CD4-positive, alpha-beta memory T cell (primary cell): Measurements from ENCODE around the gene AGFG2. TPM values are rescaled to one million over a fixed set of nuclear protein-coding genes. Genes with fewer than 3 reads are reported as not detected.
"Not testable (repeated sequence)": the region's sequence is repeated elsewhere in the genome, so short reads cannot be mapped to it uniquely, and the experiment has no call there.

Experiments used
- CTCF ChIA-PET: fragments of 350-600 bp; sonication (Branson Sonifier 250); formaldehyde crosslinking; loops from one replicate; lab custom pipeline; 2021; ENCODE audit warnings: inconsistent platforms; ENCODE audit not compliant: partially characterized antibody; lab: Charles Lee
- POLR2A ChIA-PET: fragments of 350-600 bp; sonication (Branson Sonifier 250); formaldehyde crosslinking; loops from one replicate; lab custom pipeline; 2021; ENCODE audit not compliant: partially characterized antibody; lab: Charles Lee
- DNase-seq, 5 donors: peaks; one replicate each; pipeline versions ENCODE4 v3.0.0 to v3.0.0-alpha.2; 2020 to 2022; ENCODE audit warnings: mixed read lengths in 1 of 5
- H3K27ac ChIP-seq: one replicate; pipeline ENCODE4 v1.7.0; 2013; ENCODE audit warnings: low read depth, low read length
- H3K27me3 ChIP-seq: 2 replicates; pipeline ENCODE4 v1.7.0; 2013; ENCODE audit warnings: mild to moderate bottlenecking, low read length, moderate library complexity; ENCODE audit not compliant: insufficient read depth
- H3K36me3 ChIP-seq: 2 replicates; pipeline ENCODE4 v1.7.0; 2013; ENCODE audit warnings: mild to moderate bottlenecking, low read length, moderate library complexity; ENCODE audit not compliant: insufficient read depth
- H3K4me1 ChIP-seq: 2 replicates; pipeline ENCODE4 v1.7.0; 2013; ENCODE audit warnings: mild to moderate bottlenecking, low read length, moderate library complexity; ENCODE audit not compliant: insufficient read depth
- H3K4me3 ChIP-seq, 2 donors: one replicate each; pipeline ENCODE4 v1.7.0; 2013; ENCODE audit warnings: low read length in 2 of 2, mild to moderate bottlenecking in 1 of 2
- H3K9me3 ChIP-seq, 2 donors: one replicate each; pipeline ENCODE4 v1.7.0; 2013; ENCODE audit warnings: low read length in 2 of 2, control low read depth in 1 of 2; ENCODE audit not compliant: control insufficient read depth in 1 of 2
- H3K27ac Mint-ChIP-seq, 7 donors: one replicate each; pipeline ENCODE4 v1.8.0; 2020 to 2021; ENCODE audit warnings: mixed read lengths in 7 of 7, mild to moderate bottlenecking in 6 of 7, inconsistent platforms in 3 of 7, moderate library complexity in 3 of 7
- H3K27me3 Mint-ChIP-seq, 2 donors: one replicate each; pipeline ENCODE4 v1.8.0; 2020 to 2021; ENCODE audit warnings: mixed read lengths in 2 of 2
- H3K36me3 Mint-ChIP-seq, 2 donors: one replicate each; pipeline ENCODE4 v1.8.0; 2020 to 2021; ENCODE audit warnings: mixed read lengths in 2 of 2, inconsistent platforms in 1 of 2, mild to moderate bottlenecking in 1 of 2
- H3K4me1 Mint-ChIP-seq, 4 donors: one replicate each; pipeline ENCODE4 v1.8.0; 2020 to 2021; ENCODE audit warnings: mixed read lengths in 4 of 4, mild to moderate bottlenecking in 1 of 4
- H3K4me3 Mint-ChIP-seq, 8 donors: one replicate each; pipeline ENCODE4 v1.8.0; 2020 to 2021; ENCODE audit warnings: mixed read lengths in 8 of 8, mild to moderate bottlenecking in 7 of 8, moderate library complexity in 6 of 8, inconsistent platforms in 3 of 8
- H3K9me3 Mint-ChIP-seq, 8 donors: one replicate each; pipeline ENCODE4 v1.8.0; 2020 to 2021; ENCODE audit warnings: mixed read lengths in 8 of 8, mild to moderate bottlenecking in 5 of 8, inconsistent platforms in 3 of 8, moderate library complexity in 1 of 8
- intact Hi-C: fragments of 100-400 bp; cut with micrococcal nuclease; formaldehyde crosslinking; loops from one replicate; pipeline ENCODE4 v1.15.1; 2023
- polyA plus RNA-seq, 2 donors: library from polyadenylated mRNA; unstranded; fragments of 300-500 nt; fragmentation: Illumina TruSeq; gene quantifications; one replicate each; pipeline ENCODE4 v1.2.3, GENCODE V29; 2021
- total RNA-seq, 2 experiments: library from RNA; stranded (reverse); gene quantifications; one replicate each; pipeline ENCODE4 v1.2.3, GENCODE V29; 2021

Gene AGFG2
- total and polyA plus RNA-seq, 4 experiments from 2014 or later, result 19.7 to 58.3 (median 46.1) TPM

DNA sequence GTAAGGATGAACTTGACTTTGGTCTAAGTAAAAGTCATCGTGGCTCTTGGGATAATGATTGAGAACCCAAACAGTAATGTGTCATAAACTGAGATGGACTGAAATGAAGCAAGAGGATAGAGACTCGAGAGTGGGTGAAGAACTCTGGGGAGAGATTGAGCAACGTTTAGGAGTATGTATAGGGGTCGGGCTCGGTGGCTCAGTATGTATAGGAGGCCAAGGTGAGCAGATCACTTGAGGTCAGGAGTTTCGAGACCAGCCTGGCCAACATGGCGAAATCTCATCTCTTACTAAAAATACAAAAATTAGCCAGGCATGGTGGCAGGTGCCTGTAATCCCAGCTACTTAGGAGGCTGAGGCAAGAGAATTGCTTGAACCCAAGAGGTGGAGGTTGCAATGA lies 2.3 kb downstream of the AGFG2 start:
- Mint-ChIP-seq H3K27ac (peak overlapping the region; percentile 52 to 94 (median 87)), H3K4me3 (peak overlapping the region; percentile 64 to 99 (median 96)), H3K4me1 (peaks cover 57 to 74% (median 64%) of the 10 kb centered on the region in 4 donors)
- Histone ChIP-seq H3K4me1 (peaks cover 66% of the 10 kb centered on the region), H3K4me3 (peak overlapping the region; percentile 23 to 49), H3K27ac (peak overlapping the region; percentile 39)
- H3K9me3 ChIP-seq, intact Hi-C loops, DNase-seq, H3K27me3 Mint-ChIP-seq, H3K27me3 ChIP-seq, H3K36me3 ChIP-seq, H3K36me3 Mint-ChIP-seq, H3K9me3 Mint-ChIP-seq: not testable (repeated sequence)
- ChIA-PET CTCF (interaction anchor here (1.1 to 13.6 kb wide), 11 partner anchors 7 to 152 kb away, joined by 3 to 254 read pairs (median 7); no protein-coding TSS in a partner anchor), POLR2A (interaction anchor here (1.0 to 11.5 kb wide), 9 partner anchors 7 to 133 kb away, joined by 3 to 121 read pairs (median 19); partner anchors contain the start of genes FBXO24, LRCH4 and TSC22D4)

DNA sequence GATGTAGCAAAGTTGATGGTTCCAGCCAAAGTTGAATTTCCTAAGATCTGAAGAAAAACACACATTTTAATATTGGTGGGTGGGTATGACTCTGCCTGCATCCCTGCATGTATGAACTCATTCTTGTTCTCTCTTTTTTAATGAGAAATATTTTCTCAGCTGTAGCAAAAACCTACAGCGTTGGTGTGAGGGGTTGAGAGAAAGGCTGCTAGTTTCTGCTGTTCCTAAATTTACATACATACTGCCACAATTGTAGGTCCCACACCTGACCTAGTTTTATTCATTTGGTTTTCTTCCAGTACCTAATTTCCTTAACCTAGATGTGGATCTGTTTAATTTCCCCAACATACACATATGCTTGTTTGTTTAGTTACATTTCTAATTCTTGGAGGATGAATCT lies 4.6 kb downstream of the AGFG2 start:
- Histone ChIP-seq H3K9me3 (no peaks in the 10 kb centered on the region), H3K4me1 (peaks cover 84% of the 10 kb centered on the region), H3K36me3 (no peaks in the 10 kb centered on the region), H3K4me3 (peak overlapping the region; percentile 12 to 44), H3K27me3 (no peaks in the 10 kb centered on the region), H3K27ac (peak overlapping the region; percentile 66)
- intact Hi-C loops, result no loop called here
- peaks cover 72 to 92% (median 80%) of the 10 kb centered on the region in 4 donors for H3K4me1 Mint-ChIP-seq
- DNase-seq, result no peak
- no peaks in the 10 kb centered on the region for H3K9me3 Mint-ChIP-seq
- H3K27ac Mint-ChIP-seq, result peak overlapping the region; percentile 61 to 98 (median 91)
- H3K36me3 Mint-ChIP-seq, result peaks cover under 1 to 17% of the 10 kb centered on the region in 2 donors
- peak overlapping the region; percentile 68 to 97 (median 88) for H3K4me3 Mint-ChIP-seq
- H3K27me3 Mint-ChIP-seq, result no peaks in the 10 kb centered on the region
- CTCF ChIA-PET, result interaction anchor here (1.3 to 13.6 kb wide), 8 partner anchors 17 to 162 kb away, joined by 4 to 254 read pairs (median 6); partner anchors contain the start of genes POP7 and TSC22D4
- POLR2A ChIA-PET, result interaction anchor here (0.6 to 11.5 kb wide), 11 partner anchors 10 to 114 kb away, joined by 4 to 121 read pairs (median 17); partner anchors contain the start of genes FBXO24, LRCH4, MEPCE and TSC22D4

DNA sequence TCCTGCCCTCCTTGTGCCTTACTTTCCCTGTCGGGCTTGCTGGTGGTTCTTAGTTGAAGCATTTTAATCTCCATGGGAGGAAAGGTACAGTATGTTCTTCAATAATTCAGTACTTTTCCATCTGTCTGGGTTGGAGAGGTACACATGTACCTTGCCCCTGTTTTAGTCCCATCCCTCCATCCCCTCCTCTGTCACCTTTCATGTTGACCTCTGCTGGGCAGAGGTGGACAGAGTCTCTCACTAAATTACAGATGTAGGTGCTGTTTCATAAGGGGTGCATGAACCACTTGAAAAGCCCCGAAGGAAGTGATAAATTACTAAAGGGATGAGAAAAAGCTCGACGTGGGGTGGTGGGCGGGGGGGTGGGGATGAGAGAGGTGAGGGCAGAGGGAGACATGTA lies 5.4 kb downstream of the AGFG2 start:
- Mint-ChIP-seq H3K36me3 (peaks cover 6 to 18% of the 10 kb centered on the region in 2 donors), H3K27me3 (no peaks in the 10 kb centered on the region), H3K9me3 (no peaks in the 10 kb centered on the region), H3K4me1 (peaks cover 74 to 93% (median 83%) of the 10 kb centered on the region in 4 donors), H3K4me3 (peak overlapping the region; percentile 68 to 97 (median 88)), H3K27ac (peak overlapping the region; percentile 61 to 98 (median 91))
- intact Hi-C loops, result no loop called here
- POLR2A ChIA-PET, result interaction anchor here (1.1 to 11.5 kb wide), 14 partner anchors 9 to 129 kb away, joined by 3 to 121 read pairs (median 15); partner anchors contain the start of genes FBXO24, GNB2, LRCH4 and MEPCE
- H3K36me3 ChIP-seq, result peaks cover 6% of the 10 kb centered on the region
- CTCF ChIA-PET, result interaction anchor here (1.0 to 13.6 kb wide), 5 partner anchors 16 to 75 kb away, joined by 3 to 254 read pairs (median 6); partner anchors contain the start of gene TSC22D4
- H3K4me1 ChIP-seq, result peaks cover 92% of the 10 kb centered on the region
- no peaks in the 10 kb centered on the region for H3K9me3 ChIP-seq
- peak overlapping the region; percentile 66 for H3K27ac ChIP-seq
- no peaks in the 10 kb centered on the region for H3K27me3 ChIP-seq
- peak overlapping the region in 1 of 2 donors; percentile 44 for H3K4me3 ChIP-seq
- no peak for DNase-seq

DNA sequence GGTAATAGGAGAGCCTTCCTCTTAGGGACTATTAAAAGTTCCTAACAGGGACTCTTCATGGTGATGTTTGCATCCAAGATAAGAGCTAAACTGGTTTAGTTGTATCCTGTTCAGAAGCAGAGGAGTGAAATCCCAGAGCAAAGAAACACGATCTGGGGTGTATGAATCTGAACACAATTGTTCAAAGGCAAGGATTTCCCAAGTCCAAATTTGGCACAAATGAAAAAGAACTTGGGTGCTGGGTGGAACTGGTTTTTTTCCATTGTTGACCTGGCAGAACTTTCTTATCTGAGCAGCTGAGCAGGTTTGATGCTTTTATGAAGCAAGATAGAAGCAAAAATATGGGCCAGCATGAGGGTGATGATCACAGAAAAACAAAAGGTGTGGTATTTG lies 6.0 kb downstream of the AGFG2 start:
- ChIA-PET CTCF (interaction anchor here (0.9 to 13.6 kb wide), 7 partner anchors 16 to 160 kb away, joined by 3 to 254 read pairs (median 5); partner anchors contain the start of gene TSC22D4), POLR2A (interaction anchor here (0.7 to 11.5 kb wide), 17 partner anchors 8 to 128 kb away, joined by 3 to 121 read pairs (median 10); partner anchors contain the start of genes FBXO24, GNB2, LRCH4 and MEPCE)
- Histone ChIP-seq H3K4me1 (peaks cover 97% of the 10 kb centered on the region), H3K9me3 (no peaks in the 10 kb centered on the region), H3K4me3 (peak overlapping the region in 1 of 2 donors; percentile 25), H3K27ac (peak overlapping the region; percentile 66), H3K27me3 (no peaks in the 10 kb centered on the region), H3K36me3 (peaks cover 6% of the 10 kb centered on the region)
- Mint-ChIP-seq H3K36me3 (peaks cover 6 to 21% of the 10 kb centered on the region in 2 donors), H3K27ac (peak overlapping the region; percentile 61 to 98 (median 91)), H3K4me1 (peaks cover 76 to 99% (median 88%) of the 10 kb centered on the region in 4 donors), H3K4me3 (peak overlapping the region; percentile 69 to 97 (median 88)), H3K27me3 (no peaks in the 10 kb centered on the region), H3K9me3 (no peaks in the 10 kb centered on the region)
- intact Hi-C loops, result no loop called here
- no peak for DNase-seq

- H3K9me3 Mint-ChIP-seq, result no peaks in the 10 kb centered on the region
- H3K9me3 ChIP-seq, result no peaks in the 10 kb centered on the region
- intact Hi-C loops, result no loop called here
- H3K27ac ChIP-seq, result peak overlapping the region; percentile 66
- H3K27me3 ChIP-seq, result no peaks in the 10 kb centered on the region
- peak overlapping the region; percentile 25 to 29 for H3K4me3 ChIP-seq
- no peaks in the 10 kb centered on the region for H3K27me3 Mint-ChIP-seq
- ChIA-PET CTCF (interaction anchor here (0.9 to 13.6 kb wide), 10 partner anchors 9 to 160 kb away, joined by 3 to 254 read pairs (median 6); partner anchors contain the start of genes FBXO24, LRCH4 and TSC22D4), POLR2A (interaction anchor here (0.7 to 11.5 kb wide), 18 partner anchors 5 to 326 kb away, joined by 3 to 121 read pairs (median 8); partner anchors contain the start of genes AGFG2, FBXO24, GNB2 and LRCH4)
- H3K4me1 Mint-ChIP-seq, result peaks cover 76 to 100% (median 89%) of the 10 kb centered on the region in 4 donors
- peak overlapping the region; percentile 69 to 97 (median 88) for H3K4me3 Mint-ChIP-seq
- H3K36me3 Mint-ChIP-seq, result peaks cover 10 to 24% of the 10 kb centered on the region in 2 donors
- DNase-seq, result peak in 1 of 5 donors; percentile 84
- H3K4me1 ChIP-seq, result peaks cover 99% of the 10 kb centered on the region
- H3K36me3 ChIP-seq, result peaks cover 6% of the 10 kb centered on the region
- H3K27ac Mint-ChIP-seq, result peak overlapping the region; percentile 61 to 98 (median 91)
These were observed 6.5 kb downstream of the AGFG2 start for GRCh38 chr7:100545360-100546128.

DNA sequence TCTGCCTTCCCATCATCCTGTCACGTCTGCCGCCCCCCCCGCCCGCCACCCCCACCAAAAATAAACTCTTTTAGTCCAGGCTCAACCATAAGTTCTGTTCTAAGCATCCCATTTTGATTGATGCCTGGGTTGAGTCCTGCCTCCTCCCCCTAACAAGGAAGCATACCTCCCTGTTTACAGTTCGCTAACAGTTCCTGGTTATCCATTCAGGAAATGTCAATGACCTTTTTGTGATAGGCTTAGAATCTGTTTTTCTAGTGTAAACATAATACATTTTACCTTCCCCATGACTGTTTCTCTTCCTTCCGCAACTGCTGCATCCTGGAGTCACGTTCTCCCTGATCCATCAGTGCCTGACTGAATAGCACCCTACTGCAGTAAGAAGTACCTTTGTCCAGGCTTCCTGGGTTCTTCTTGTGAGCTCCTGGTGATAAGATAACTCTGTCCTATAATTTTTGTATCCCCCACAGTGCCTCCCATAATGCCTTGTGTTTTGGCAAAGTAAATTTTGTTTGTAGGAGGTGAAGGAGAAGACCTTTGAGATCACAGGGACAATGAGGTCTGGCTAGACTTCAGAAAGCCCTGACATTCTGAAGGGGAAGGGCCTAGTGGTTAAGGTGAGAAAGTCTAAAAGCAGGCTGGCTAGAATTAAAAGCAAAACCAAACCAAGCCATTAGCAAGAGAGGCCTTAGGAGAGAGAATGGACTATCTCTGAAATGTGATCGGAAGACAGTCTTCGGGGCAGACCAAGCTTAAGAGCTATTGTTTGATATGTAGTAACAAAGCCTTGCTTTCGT lies 7.3 kb downstream of the AGFG2 start:
- intact Hi-C loops, result no loop called here
- H3K4me3 ChIP-seq, result peak overlapping the region; percentile 25 to 29
- H3K9me3 ChIP-seq, result no peaks in the 10 kb centered on the region
- Mint-ChIP-seq H3K36me3 (peaks cover 12 to 24% of the 10 kb centered on the region in 2 donors), H3K27me3 (no peaks in the 10 kb centered on the region), H3K27ac (peak overlapping the region; percentile 61 to 98 (median 91)), H3K4me1 (peaks cover 73 to 95% (median 85%) of the 10 kb centered on the region in 4 donors), H3K9me3 (no peaks in the 10 kb centered on the region), H3K4me3 (peak overlapping the region; percentile 81 to 97 (median 88))
- H3K36me3 ChIP-seq, result peaks cover 6% of the 10 kb centered on the region
- ChIA-PET POLR2A (interaction anchor here (0.5 to 11.5 kb wide), 14 partner anchors 6 to 326 kb away, joined by 3 to 121 read pairs (median 12); partner anchors contain the start of genes AGFG2, FBXO24, LRCH4 and MEPCE), CTCF (interaction anchor here (0.5 to 13.6 kb wide), 11 partner anchors 7 to 157 kb away, joined by 3 to 254 read pairs (median 6); partner anchors contain the start of genes AGFG2, FBXO24 and LRCH4)
- H3K4me1 ChIP-seq, result peaks cover 94% of the 10 kb centered on the region
- no peaks in the 10 kb centered on the region for H3K27me3 ChIP-seq
- DNase-seq, result peak; percentile 54 to 69 (median 59)
- H3K27ac ChIP-seq, result peak overlapping the region; percentile 66
